ENCODE measurements around the gene H3-3A.

H3-3A gene

DNA sequence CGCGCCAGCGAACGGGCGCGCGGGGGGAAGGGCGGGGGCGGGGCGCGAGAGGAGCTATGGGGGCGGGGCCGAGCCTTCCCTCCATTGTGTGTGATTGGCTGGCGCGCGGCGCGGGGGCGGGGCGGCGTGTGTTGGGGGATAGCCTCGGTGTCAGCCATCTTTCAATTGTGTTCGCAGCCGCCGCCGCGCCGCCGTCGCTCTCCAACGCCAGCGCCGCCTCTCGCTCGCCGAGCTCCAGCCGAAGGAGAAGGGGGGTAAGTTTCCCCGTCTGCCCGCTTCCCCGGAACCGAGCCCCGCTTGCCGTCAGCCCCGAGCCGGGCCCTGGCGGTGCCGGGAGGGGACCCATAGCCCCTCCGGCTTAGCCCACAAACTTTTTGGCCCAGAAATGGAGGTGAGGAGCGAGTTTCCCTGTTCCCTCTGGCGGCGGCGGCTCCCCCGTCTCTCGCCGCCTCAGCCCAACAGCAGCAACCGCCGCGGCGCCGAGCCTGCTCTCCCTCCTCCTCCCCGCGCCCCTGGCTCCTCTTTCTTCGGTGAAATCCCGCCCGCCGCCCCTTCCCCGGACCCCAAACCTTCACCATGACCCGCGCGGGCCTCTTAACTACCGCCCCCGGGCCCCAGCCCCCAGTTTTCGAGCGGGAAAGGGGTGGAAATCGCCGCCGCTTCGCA lies at the start of gene H3-3A:
H3-3A (plus strand) TSS at position 159 of the 666 bp plus-strand sequence. CDS start 1,636 bp downstream, outside the sequence.
- peak; percentile 94 for DNase-seq

DNA sequence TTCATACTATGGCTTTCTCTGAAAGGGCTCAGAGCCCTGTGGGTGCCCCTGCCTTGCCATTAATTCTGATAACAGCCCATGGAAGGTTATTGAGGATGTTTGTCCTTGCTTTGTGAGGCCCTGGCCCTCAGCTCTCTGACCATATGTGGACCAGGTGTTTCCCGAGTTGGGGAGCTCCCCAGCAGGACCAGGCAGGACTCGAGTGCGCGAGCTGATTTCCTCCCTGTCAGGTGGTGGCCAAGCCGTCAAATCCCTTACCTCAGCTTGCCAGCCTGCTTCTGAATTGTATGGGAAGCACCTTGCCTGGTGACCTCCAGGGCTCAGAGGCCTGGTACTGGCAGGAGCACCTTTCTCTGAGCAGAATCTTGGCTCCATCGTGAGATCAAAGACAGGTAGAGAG lies 45.4 kb upstream of the H3-3A start:
- no peak for DNase-seq

DNA sequence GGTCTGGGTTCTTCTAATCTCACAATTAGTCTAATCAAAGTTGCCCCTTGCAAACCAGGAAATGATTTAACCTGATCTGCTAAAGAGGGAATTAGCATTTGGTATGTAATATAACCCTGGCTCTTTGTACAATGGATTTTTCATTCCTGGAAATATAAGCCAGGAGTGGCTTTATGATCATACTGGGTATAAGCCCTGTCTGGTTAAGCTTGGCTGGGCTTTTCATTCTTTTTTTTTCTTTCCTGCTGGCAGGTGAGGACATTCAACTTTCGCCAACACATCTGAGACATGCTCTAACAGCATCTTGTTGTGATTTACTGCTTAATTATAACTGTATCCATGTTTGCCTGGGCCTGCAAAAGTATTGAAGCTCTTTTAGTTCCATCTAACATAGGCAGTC lies 42.9 kb upstream of the H3-3A start:
- DNase-seq, result no peak

DNA sequence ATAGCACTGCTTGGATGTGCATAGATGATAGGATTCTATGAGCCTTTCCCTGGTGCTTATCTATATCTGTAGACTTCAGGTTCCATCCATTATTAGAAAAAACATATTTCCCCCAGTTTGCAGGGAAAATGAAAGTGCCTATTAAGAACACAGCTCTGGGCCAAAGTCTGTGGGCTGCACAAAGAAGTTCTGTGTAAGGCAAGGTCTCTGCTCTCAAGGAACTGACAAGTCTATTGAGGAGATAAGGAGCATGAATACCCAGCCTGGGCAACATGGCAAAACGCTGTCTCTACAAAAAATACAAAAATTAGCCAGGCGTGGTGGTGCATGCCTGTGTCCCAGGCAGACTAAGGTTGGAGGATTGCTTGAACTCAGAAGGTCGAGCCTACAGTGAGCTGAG lies 41.1 kb upstream of the H3-3A start:
- no peak for DNase-seq

DNA sequence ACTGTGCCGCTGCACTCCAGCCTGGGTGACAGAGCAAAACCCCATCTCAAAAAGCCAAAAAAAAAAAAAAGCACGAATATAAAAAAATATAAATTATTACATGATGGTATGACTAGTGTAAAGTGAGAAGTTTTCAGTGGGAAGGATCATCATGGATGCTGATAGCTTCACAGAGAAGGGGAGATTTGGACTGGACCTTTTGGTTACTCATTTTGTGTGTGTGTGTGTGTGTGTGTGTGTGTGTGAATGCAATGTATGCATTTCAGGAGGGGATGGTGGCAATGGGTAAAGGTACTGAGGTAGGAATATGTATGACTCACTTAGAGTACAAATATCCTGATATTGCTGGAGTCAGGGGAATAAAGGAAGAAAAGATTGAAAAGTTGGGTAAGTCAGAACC lies 40.7 kb upstream of the H3-3A start:
- DNase-seq, result no peak

DNA sequence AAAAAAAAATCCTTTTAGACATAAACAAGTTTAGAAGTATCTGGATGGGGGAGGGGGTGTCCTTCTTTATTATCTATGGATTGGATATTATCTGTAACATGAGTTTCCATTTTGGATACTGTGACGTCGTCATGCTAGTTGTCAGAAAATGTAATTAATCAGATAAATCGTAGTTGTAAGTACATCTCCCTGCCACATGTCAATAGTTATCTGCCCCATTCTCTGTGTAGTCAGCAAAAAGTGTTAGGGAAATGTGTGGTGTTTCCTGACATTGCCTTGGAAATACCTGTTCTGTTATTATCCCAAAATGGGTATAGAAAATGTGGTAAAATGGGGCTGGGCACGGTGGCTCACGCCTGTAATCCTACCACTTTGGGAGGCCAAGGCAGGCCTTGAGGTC lies 38.8 kb upstream of the H3-3A start:
- no peak for DNase-seq

DNA sequence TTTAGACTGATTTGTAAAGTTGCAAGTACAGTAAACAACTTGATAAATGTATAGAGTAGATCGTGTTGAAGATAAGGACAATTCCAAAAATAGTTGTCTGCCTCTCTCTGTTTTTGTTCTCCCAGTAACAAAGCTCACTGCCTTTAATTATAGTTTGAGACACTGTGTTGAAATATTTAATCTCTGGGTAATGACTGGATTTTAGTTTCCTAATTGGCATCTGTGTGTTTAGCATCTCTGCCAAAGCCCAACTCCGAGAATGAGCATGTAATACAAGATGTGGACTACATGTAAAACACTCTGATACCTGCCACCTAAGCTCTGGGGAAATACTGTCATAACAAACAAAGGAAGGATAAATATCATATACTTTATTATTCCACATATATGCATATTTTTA lies 35.7 kb upstream of the H3-3A start:
- DNase-seq, result no peak

DNA sequence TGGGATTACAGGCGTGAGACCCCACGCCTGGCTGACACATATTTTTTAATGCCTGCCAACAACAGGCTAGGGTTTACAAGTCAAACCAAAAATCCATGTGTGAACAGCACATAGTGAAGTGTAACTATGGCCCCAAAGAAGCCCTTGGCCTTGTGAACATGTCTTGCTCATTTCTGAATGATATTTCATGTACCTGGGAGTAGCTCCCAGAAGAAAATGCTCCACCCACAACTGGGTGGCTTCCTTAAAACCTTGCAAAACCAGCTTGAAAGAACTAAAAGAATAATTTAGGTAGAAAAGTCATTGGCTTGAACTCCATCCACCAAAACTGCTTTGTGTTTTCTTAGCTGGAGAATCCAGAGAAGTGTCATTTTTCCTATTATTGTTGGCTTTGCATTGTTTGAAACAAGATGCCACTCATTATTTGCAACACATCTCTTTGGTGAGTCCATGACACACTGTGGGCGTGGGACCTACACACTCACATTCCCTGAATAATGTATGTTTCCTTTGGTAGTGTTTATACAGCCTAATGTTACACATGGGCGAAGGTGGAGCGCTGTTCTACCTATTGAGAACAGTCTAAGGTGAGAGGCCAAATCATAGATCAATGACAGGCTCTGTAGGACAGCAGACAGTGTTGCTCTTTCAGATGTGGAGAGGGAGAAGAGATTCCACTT lies 34.8 kb upstream of the H3-3A start:
- no peak for DNase-seq

DNA sequence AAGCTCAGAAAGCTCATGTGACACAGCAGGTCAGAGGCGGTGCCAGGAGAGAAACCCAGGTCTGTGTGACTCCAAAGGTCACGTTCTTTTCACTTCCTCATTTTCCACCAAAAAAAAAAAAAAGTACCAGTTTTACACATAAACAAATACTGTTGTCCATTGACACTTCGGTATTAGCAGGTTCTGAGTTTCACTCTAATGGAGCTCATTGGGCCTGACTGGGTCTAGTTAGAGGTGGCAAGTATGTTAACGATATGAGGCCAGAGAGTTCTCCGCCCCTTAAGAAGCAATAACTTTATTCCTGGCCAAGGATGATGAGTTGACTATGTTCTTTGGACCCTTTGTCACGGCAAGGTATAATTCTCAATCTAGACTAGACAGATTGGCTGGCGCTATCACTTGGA lies 33.4 kb upstream of the H3-3A start:
- no peak for DNase-seq

DNA sequence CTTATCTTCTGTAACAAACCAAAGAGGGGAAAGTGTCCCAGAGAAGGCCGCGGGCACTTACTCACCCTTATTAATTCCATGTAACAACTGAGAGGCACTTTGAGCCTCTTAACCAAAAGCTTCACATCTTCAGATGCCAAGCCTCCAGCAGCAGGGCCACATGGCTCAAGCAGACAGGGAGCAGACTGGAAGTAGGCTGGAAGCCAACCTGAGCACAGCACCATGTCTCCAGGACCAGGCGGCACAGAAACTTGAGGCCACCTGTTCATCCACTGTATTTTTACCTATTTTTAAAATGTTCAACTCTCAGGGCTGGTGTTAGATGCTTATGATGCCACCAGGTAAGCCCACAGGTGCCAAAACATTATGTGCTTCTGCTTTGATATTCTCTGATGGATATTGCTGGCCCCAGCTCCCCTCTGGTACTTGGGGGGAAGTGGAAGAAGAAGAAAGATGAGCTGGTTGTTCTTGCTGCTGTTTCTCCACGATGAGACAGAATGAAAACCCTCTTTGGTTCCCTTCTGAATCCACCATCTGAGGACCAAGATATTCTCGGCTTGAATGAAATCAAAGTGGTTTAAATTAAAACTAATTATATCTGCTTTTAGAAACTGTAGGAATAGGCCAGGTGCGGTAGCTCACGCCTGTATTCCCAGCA lies 32.8 kb upstream of the H3-3A start:
- DNase-seq, result no peak

DNA sequence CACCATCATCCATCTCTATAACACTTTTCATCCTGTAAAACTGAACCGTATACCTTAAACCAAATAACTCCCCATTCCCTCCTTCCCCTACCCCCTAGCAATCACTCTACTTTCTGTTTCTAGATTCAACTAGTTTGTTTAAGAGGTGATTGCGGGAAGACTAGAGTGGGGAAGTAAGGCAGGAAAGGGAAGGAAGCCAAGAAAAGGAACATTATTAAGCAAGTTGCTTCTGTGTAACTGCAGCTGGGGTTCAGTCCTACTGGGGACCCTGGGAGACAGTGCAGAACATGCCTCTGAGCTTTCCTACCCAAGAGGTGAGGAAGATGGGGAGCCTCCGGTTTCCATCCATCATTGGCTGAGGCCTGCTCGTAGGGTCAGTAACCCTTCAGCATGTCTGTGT lies 28.9 kb upstream of the H3-3A start:
- no peak for DNase-seq

DNA sequence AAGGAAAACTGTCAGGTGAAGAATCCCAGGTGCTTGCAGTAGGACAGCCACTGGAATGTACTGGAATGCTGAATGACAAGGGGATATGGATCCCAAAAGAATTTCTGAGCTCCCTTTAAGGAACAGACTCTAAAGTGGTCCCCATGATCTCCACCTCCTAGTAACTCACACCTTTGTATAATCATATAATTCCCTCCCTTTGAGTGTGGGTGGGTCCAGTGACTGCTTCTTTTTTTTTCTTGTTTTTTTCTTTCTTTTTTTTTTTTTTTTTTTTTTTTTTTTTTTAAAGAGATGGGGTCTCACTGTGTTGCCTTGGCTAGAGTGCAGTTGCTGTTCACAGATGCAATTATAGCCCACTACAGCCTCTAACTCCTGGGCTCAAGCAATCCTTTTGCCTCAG lies 28.5 kb upstream of the H3-3A start:
- no peak for DNase-seq

DNA sequence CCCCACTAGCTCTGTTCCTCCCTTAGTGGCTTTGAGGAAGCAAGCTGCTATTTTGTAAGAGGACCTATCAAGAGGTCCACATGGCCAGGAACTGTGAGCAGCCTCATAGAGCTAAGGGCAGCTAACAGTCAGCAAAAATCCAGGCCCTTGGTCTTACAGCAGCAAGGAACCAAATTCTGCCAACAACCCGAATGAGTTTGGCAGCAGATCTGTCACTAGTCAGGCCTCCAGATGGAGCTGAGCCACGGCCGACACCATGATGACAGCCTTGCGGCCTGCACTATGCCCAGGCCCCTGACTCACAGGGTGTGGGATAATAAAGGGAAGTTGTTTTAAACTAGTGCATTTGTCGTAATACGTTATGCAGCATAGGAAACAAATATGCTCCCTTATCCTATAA lies 28.0 kb upstream of the H3-3A start:
- no peak for DNase-seq

DNA sequence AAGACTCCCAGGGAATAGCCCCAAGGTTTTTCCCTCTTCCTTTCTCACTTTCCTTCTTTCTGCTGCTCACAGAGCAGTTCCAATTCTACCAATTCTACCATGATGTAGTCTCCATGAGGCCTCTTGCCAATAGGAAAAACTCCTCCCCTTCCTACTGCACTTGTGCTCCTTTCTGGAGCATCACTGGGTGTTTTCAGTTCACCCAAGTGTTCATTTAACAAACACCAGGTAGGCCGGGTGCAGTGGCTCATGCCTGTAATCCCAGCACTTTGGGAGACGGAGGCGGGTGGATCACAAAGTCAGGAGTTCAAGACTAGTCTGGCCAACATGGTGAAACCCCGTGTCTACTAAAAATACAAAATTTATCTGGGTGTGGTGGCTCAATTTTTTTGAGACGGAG lies 26.6 kb upstream of the H3-3A start:
- no peak for DNase-seq

DNA sequence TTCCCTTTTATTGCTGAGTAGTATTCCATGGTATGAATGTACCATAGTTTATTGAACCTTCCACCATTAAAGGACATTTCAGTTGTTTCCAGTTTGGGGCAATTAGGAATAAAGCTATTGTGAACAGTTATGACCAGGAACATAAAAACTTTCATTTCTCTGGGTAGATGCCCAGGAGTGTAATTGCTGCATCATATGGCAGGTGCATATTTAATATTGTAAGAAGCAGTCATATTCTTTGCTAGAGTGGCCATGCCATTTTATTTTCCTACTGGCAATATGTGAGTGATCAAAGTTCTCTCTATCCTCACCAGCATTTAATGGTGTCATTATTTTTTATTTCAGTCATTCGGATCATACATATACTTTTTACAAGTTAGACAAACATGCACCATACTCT lies 23.9 kb upstream of the H3-3A start:
- DNase-seq, result no peak

DNA sequence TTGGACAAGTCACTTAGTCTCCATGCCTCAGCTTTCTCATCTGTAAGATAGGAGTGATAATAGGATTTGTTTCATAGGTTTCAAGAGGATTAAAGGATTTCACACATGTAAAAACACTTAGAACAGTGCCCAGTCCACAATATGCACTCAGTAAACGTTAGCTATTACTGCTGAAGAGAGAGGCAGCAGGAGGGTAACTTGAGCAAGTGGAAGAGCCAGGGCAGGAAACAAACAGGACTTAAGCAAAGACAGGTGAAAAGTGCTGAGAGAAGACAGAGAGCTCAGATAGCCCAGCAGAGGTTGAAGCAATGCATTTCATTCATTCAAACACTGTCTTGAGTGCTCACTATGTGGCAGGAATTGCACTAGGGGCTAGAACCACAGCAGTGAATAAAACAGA lies 21.1 kb upstream of the H3-3A start:
- no peak for DNase-seq

DNA sequence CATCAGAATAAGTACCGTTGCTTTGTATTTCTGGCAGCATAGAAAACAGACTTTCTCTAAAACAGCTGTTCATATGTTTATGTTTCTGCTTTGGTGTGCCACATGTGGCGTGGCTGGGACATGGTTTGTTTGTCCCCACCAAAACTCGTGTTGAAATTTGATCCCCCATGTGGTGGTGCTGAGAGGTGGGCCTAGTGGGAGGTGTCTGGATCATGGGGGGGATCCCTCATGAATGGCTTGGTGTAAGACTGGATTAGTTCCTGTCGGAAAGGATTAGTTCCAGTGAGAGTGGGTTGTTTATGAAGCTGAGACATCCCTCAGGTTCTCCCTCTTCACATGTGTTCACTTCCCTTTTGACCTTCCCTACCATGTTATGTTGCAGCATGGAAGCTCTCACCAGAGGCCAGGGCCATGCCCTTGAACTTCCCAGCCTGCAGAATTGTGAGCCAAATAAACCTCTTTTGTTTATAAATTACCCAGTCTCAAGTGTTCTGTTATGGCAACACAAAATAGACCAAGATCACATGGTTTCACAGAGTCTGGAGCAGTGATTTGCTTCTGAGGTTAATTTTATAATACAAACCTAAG lies 17.9 kb upstream of the H3-3A start:
- no peak for DNase-seq

DNA sequence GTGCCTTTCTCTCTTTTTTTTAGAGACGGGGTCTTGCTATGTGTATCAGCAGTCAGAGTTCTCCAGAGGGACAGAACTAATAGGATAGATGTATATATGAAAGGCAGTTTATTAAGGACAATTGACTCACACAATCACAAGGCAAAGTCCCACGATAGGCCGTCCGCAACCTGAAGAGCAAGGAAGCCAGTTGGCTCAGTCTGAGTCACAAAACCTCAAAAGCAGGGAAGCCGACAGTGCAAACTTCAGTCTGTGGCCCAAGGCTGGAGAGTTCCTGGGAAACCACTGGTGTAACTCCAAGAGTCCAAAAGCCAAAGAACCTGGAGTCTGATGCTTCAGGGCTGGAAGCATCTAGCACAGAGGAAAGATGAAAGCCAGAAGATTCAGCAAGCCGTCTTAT lies 16.3 kb upstream of the H3-3A start:
- DNase-seq, result no peak

DNA sequence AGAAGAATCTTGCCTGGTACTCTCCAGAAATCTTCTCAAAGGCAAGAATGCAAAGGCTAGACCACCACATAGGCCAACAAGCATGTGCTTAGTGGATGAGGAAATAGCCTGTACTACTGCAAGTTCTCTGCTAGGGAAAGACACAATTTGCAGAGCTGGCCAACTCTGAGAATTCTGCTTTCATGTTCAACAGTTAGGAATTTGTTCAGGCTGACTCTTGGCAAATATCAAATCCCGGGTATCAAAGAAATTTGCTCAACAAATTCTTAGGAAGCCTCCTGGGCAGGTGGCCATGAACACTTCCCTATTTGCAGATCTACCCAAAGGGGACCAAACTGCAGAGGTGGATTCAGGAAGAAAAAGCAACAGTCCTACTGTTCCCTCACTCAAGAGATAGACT lies 15.0 kb upstream of the H3-3A start:
- no peak for DNase-seq

DNA sequence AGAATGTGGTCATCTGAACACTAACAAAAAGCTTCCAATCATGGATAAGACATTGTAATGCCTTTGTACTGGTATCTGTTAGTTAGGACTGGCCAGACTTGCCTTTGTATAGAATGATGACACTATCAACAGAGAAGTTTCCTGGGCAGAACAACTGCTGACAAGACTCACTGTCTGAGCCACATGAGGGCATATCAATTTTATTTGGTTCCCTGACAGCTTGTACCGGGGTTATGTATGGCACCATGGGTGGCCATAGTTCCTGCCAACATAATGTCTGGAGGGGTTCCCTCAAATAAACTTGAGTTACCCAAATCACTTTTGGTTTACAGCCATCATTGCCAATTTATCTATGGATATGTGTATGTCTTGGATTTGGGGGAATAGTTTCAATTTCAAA lies 13.6 kb upstream of the H3-3A start:
- DNase-seq, result no peak

DNA sequence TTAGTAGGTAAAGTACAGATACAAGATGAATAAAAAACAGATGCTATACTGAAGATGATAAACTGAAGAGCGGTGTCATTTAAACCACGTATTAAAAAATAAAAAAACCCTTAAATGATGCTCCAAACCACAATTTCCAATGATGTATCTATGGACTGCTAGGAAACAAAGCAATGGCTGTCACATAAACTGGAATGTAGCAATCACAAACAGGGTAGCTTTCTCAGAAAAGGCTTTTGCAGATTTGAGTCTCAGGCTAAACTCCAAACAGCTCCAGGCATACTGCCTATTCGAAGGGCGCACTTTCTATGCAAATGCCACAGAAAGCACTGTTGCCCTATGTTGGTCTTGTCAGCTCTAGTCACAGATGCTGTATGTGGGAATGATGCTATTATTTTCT lies 12.4 kb upstream of the H3-3A start:
- no peak for DNase-seq

DNA sequence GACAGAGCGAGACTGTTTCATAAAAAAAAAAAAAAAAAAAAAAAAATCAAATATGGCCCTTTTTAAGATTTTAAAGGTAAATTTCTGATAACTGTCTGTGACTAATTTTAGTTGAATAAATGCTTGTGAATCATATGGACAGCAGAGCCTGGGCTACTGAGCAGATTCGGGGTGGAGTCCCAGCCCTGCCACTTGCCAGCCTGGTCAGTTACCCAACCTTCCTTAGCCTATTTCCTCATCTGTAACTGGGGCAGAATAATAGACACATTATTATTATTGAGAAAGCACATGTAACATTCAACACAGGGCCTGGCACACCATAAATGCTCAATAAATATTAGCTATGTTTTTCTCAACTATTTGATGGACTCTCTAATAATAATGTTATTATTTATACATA lies 11.2 kb upstream of the H3-3A start:
- DNase-seq, result no peak

DNA sequence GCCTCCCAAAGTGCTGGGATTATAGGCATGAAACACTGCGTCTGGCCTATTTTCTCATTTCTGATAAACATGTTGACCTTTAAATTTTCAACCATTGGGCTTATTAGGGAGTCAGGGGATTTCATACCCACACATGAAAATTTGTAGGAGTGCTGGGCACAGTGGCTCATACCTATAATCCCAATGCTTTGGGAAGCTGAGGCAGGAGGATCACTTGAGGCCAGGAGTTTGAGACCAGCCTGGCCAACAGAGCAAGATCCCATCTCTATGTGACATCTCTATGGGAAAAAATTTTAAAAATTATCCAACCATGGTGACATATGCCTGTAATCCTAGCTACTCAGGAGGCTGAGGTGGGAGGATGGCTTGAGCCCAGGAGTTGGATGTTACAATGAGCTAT lies 10.5 kb upstream of the H3-3A start:
- no peak for DNase-seq

Data from NK-92 treated with Interleukin-12 subunit alpha and Interleukin-12 subunit beta, amount 100 ng/mL, for 24 hours (cell line).